Lower lobe of right lung (tissue), 2 donors: ENCODE results near the gene LYPD3. TPM values are rescaled to one million over a fixed set of nuclear protein-coding genes. Genes with fewer than 3 reads are reported as not detected.
"Not testable (repeated sequence)": the region's sequence is repeated elsewhere in the genome, so short reads cannot be mapped to it uniquely, and the experiment has no call there.

Experiments
- ATAC-seq, 2 donors: fragments of 200-7000 bp; cut with Tn5 transposase; one replicate each; pipeline ENCODE4 v1.9.1; 2020 to 2022; ENCODE audit warnings: mild to moderate bottlenecking in 2 of 2, moderate library complexity in 2 of 2
- DNase-seq: peaks from one replicate; pipeline ENCODE4 v3.0.0-alpha.2; 2020
- H3K27ac ChIP-seq: fragments of 200-600 bp; one replicate; pipeline ENCODE4 v1.8.0; 2022
- H3K27me3 ChIP-seq: fragments of 200-600 bp; one replicate; pipeline ENCODE4 v1.8.0; 2022; ENCODE audit warnings: low read depth
- H3K36me3 ChIP-seq: fragments of 200-600 bp; one replicate; pipeline ENCODE4 v1.8.0; 2022; ENCODE audit warnings: mild to moderate bottlenecking
- H3K4me1 ChIP-seq: fragments of 200-600 bp; one replicate; pipeline ENCODE4 v1.8.0; 2022
- H3K4me3 ChIP-seq: fragments of 200-600 bp; one replicate; pipeline ENCODE4 v1.8.0; 2022; ENCODE audit warnings: mild to moderate bottlenecking
- H3K9me3 ChIP-seq: fragments of 200-600 bp; one replicate; pipeline ENCODE4 v1.8.0; 2022
- CTCF ChIP-seq: fragments of 200-600 bp; IDR thresholded peaks from one replicate; pipeline ENCODE4 v1.8.0; 2022; ENCODE audit warnings: antibody characterized with exemption, mild to moderate bottlenecking
- intact Hi-C: fragments of 100-400 bp; cut with DNase I; formaldehyde crosslinking; loops from one replicate; pipeline ENCODE4 v1.11.0; 2022
- long read RNA-seq: library from polyadenylated mRNA; unstranded; transcript quantifications from one replicate; pipeline ENCODE4 v2.0.0, GENCODE V29; 2021
- total RNA-seq: library from RNA; stranded (reverse); fragmentation: NEBNext Ultra II Directional; extraction: Animal tissue kit (Norgen Biotek cat#: 25700); gene quantifications from one replicate; pipeline ENCODE4 v1.2.1, GENCODE V29; 2021
- donor health status: DM: no; HTN: yes; CAD: no; lungs with severe emphysema.

Gene LYPD3
- total RNA-seq = 0.74 TPM
- long read RNA-seq = 0 reads

- H3K27ac ChIP-seq = peak within 1 kb of the TSS; percentile 83
- H3K9me3 ChIP-seq = no peaks in the 10 kb centered on the region
- no peak for ATAC-seq
- no peak for DNase-seq
- TF ChIP-seq CTCF = no peak
- intact Hi-C loops = no loop called here
- no peaks in the 10 kb centered on the region for H3K36me3 ChIP-seq
- peaks cover 14% of the 10 kb centered on the region for H3K4me1 ChIP-seq
- no peaks in the 10 kb centered on the region for H3K27me3 ChIP-seq
- H3K4me3 ChIP-seq = peak within 1 kb of the TSS; percentile 74
These were observed at the start of gene LYPD3 for GRCh38 chr19:43465468-43466120. TSS of gene LYPD3 (minus strand) at chr19:43465608. CDS start at chr19:43465571, 37 bp downstream.

GRCh38 chr19:43512399-43512798 lies 47.0 kb upstream of the LYPD3 start:
- H3K27me3 ChIP-seq, DNase-seq, H3K9me3 ChIP-seq, intact Hi-C loops, H3K4me3 ChIP-seq, H3K27ac ChIP-seq: not testable (repeated sequence)
- peak in 1 of 2 donors; percentile 82 for ATAC-seq
- Histone ChIP-seq H3K36me3 (peaks cover 42% of the 10 kb centered on the region), H3K4me1 (peaks cover 15% of the 10 kb centered on the region)

- Histone ChIP-seq H3K36me3 (peaks cover 42% of the 10 kb centered on the region), H3K27ac (no peak overlapping the region), H3K4me1 (peaks cover 15% of the 10 kb centered on the region), H3K9me3 (no peaks in the 10 kb centered on the region), H3K27me3 (no peaks in the 10 kb centered on the region), H3K4me3 (no peak overlapping the region)
- intact Hi-C loops = no loop called here
- DNase-seq = no peak
- TF ChIP-seq CTCF = no peak
- ATAC-seq = no peak
These were observed 45.9 kb upstream of the LYPD3 start for GRCh38 chr19:43511324-43511723.

- ATAC-seq (no peak), DNase-seq (no peak)
- TF ChIP-seq CTCF = no peak
- H3K9me3 ChIP-seq = no peaks in the 10 kb centered on the region
- H3K4me1 ChIP-seq = peaks cover 15% of the 10 kb centered on the region
- no peaks in the 10 kb centered on the region for H3K27me3 ChIP-seq
- peaks cover 42% of the 10 kb centered on the region for H3K36me3 ChIP-seq
- intact Hi-C loops = no loop called here
- H3K27ac ChIP-seq = no peak overlapping the region
- H3K4me3 ChIP-seq = no peak overlapping the region
These were observed 45.3 kb upstream of the LYPD3 start for GRCh38 chr19:43510713-43511112.

GRCh38 chr19:43507880-43508279 lies 42.5 kb upstream of the LYPD3 start:
- H3K4me1 ChIP-seq = peaks cover 28% of the 10 kb centered on the region
- TF ChIP-seq CTCF = no peak
- intact Hi-C loops = no loop called here
- H3K9me3 ChIP-seq = no peaks in the 10 kb centered on the region
- DNase-seq = no peak
- peaks cover 32% of the 10 kb centered on the region for H3K36me3 ChIP-seq
- no peaks in the 10 kb centered on the region for H3K27me3 ChIP-seq
- no peak overlapping the region for H3K4me3 ChIP-seq
- no peak for ATAC-seq
- no peak overlapping the region for H3K27ac ChIP-seq

GRCh38 chr19:43506629-43507028 lies 41.2 kb upstream of the LYPD3 start:
- TF ChIP-seq CTCF = no peak
- Histone ChIP-seq H3K4me1 (peaks cover 23% of the 10 kb centered on the region), H3K36me3 (peaks cover 32% of the 10 kb centered on the region), H3K27ac (no peak overlapping the region), H3K27me3 (no peaks in the 10 kb centered on the region), H3K9me3 (no peaks in the 10 kb centered on the region), H3K4me3 (no peak overlapping the region)
- intact Hi-C loops = no loop called here
- ATAC-seq = no peak
- DNase-seq = no peak
